NCI-H69 (cell line): ENCODE data around the gene GABARAPL1.
"Not testable (repeated sequence)": the region's sequence is repeated elsewhere in the genome, so short reads cannot be mapped to it uniquely, and the experiment has no call there.

Experiments used
- DNase-seq: peaks from one replicate; lab custom pipeline; 2025; lab: John Stamatoyannopoulos, UW

Gene GABARAPL1

DNA sequence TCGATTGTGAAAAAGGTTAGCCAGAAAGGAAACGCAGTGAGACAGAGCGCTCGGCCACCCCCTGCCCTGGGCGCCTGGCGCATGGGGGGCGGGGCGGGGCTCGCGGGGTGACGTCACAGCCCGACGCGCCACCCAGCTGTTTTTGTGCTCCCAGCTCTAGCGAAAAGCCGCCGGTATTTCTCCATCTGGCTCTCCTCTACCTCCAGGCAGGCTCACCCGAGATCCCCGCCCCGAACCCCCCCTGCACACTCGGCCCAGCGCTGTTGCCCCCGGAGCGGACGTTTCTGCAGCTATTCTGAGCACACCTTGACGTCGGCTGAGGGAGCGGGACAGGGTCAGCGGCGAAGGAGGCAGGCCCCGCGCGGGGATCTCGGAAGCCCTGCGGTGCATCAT, at the start of gene GABARAPL1:
Gene GABARAPL1, plus strand, starts transcription at position 139 of the 393 bp plus-strand sequence. Its CDS starts 253 bp downstream, at position 392.
- peak; percentile 11 for DNase-seq

- DNase-seq, result no peak
Observed at GRCh38 chr12:10163084-10163483, 49.6 kb upstream of the GABARAPL1 start.

- no peak for DNase-seq
Observed at GRCh38 chr12:10165421-10165820, 47.3 kb upstream of the GABARAPL1 start.

GRCh38 chr12:10167599-10167998, 45.1 kb upstream of the GABARAPL1 start:
- DNase-seq, result no peak

DNA sequence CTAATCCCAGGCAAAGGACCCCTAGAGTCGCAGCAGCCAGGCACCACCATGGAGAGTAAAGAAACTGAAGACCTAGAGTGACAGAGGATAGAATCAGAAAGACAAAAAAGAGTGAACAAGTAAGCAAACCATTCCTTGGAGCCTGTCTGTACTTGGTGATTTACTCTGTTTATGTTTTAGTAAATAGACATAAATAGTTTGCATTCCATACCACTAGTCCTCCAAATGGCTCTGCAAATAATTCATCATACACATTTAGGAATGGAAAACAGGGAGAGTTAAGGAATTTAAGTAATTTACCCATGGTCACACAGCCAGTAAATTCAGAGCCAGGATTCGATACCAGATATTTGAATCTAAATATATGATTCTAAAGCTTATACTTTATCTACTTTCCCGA, 43.6 kb upstream of the GABARAPL1 start:
- DNase-seq, result no peak

DNA sequence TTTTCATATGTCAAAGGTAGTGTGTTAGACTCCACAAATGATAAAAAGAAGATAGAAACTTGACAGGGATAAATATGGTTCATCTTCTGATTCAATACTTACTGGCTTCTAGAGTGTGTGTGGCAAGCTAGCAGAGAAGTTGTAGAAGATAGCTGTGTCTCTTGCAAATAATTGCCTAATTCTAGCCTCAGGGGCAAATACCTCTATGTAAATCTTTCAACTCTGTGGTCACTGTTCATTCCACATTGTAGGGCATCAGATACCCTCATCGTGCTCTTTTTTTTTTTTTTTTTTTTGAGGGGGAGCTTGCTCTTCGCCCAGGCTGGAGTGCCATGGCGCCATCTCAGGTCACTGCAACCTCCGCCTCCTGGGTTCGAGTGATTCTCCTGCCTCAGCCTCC, 42.5 kb upstream of the GABARAPL1 start:
- no peak for DNase-seq

- DNase-seq, result no peak
Observed at GRCh38 chr12:10171973-10172728, 40.5 kb upstream of the GABARAPL1 start, which contains the start of gene OLR1. Gene OLR1 (minus strand): TSS chr12:10172132. CDS start chr12:10172077, 55 bp downstream.

- DNase-seq, result no peak
Observed at GRCh38 chr12:10174986-10175614, 37.6 kb upstream of the GABARAPL1 start.

DNA sequence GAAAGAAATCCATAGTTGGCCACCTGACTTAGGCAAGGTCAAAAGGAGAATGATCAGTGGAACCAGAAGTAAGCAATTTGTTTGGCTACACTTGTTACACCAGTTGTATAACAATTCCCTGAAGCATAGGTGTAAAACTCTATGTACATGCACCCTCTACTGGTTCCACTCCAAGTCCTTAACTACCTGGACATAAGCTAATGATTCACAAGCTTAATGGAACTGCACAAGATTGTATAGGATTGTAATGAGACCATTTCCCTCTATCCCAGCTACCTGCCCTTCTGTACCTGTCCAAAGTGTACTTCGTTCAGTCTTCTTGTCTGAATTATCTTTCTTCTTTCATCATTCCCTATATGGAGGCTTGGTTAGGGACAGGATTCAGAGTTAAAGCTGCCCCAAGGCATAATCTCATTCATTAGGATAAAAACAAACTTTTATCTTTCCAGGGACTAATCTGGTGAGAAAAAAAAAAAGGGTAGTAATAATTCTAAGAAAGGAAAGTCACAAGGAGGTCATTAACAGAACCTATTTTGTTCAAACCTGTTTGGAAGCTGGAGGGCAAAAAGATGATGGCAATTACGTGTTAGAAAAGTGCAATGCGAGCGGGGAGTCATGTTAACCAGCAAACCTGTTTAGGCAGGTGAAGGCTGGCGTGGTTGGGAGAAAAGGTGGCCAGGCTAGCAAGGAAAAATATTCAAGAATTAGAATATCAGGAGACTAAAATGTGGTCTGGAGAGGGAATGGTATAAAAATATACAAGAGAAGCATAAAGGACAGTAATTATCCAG, 36.6 kb upstream of the GABARAPL1 start:
- no peak for DNase-seq

DNA sequence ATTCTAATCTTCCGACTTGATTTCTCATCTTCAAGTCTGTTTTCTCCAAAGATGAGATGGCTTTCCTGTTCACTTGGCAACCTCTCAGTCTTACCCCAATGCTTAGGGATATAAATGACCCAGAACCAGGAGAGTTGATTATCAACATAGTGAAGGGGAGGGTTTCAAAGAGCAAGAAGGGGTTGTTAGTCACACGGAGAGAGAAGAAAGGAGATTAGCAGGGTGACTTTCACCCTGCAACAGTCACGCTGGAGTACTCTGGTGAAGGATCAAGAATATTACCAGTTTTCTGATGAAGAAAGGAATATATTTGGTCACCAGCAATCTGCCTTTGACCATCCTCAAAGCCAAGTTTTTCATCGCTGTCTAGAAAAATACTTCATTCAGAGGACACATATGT, 33.9 kb upstream of the GABARAPL1 start, which contains the start of gene TMEM52B:
Gene TMEM52B, plus strand, starts transcription at position 212 of the 400 bp plus-strand sequence. CDS start 543 bp downstream, outside the sequence.
- no peak for DNase-seq

DNA sequence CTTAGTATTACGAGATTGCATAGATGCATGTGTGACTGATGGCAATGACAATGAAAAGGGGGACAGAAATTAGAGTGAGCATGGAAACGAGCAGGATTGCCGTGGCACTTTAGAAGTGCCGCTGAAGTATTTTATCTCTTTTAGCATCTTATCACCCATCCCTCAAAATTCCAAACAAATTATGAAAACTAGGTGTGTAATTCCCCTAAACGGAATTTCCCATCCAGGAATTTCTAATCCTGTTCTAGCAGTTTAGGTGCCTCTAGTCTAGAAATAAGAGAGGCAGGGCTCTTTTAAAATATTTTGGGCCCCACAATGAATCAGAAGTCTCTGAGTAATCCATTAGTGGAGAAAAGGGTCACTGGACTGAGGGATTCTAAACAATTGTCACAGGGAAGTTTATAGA, 32.9 kb upstream of the GABARAPL1 start:
- no peak for DNase-seq

GRCh38 chr12:10182354-10183049, 30.2 kb upstream of the GABARAPL1 start:
- DNase-seq, result no peak

- no peak for DNase-seq
Observed at GRCh38 chr12:10184261-10184843, 28.3 kb upstream of the GABARAPL1 start.

- no peak for DNase-seq
Observed at GRCh38 chr12:10186299-10186698, 26.4 kb upstream of the GABARAPL1 start.

GRCh38 chr12:10186958-10187357, 25.7 kb upstream of the GABARAPL1 start:
- DNase-seq, result not testable (repeated sequence)

- DNase-seq, result no peak
Observed at GRCh38 chr12:10189653-10190052, 23.0 kb upstream of the GABARAPL1 start.

DNA sequence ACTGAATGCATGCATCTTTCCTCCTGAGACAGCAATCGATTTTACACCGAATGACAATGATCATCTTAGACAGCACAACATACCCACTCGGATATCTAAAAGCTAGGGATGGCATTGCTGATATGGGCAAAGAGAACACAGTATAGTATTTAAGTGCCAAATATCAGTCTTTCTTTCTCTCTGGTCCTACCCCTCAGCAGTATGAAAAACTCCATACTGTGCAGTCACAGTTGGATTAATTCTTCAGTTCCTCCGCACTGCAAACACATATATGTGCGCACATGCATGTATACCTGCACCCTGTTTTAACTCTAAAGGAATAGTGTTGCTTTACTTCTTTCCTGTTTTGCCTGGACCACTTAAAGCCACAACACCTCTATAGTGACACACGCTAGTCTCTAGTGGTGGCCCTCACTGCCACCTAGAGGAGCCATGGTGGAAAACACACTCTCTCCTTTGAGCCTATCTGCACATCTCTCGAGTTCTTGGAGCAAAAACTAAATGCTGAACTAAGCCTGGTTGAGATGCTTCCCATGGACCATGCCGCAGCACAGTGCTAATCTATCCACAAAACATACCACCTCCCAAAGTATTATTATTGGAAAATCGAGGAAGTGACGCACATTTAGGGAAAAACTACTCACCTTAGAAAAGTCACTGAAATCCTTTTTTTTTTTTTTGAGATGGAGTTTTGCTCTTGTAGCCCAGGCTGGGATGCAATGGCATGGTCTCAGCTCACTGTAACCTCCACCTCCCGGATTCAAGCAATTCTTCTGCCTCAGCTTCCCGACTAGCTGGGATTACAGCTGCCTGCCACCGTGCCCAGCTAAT, 21.9 kb upstream of the GABARAPL1 start:
- peak; percentile 24 for DNase-seq

DNA sequence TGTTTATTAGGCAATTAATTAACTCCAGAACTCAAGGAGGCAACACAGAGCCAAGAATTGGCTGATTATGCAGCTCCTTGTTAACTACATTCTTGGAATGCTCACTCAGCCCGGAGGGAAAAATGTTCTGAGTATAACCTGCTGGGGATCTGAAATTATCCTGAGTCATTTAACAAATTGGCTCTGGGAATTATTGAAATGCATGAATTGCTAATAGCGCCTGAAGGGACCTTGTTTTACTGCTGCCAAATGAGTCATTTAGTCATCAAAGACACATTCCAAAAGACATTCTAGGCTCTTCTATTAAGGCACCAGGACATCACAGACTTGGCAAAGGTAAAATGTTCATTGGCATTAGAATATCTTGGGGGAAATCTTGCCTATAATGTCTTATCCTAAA, 20.8 kb upstream of the GABARAPL1 start:
- DNase-seq, result no peak

- DNase-seq, result no peak
Observed at GRCh38 chr12:10194160-10194670, 18.5 kb upstream of the GABARAPL1 start.

DNA sequence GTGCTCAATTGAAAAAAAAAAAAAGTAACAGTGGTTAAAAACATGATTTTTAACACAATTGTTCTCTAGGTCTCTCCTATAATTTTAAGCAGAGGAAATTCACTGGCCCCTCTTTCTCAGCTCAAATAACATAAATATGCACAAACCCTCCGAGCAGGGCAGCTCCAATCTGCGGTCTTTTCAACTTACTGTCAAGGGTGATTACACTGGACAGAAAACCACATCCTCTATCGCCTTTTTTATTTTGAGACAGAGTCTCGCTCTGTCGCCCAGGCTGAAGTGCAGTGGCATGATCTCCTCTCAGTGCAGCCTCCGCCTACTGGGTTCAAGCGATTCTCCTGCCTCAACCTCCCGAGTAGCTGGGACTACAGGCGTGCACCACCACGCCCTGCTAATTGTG, 16.5 kb upstream of the GABARAPL1 start:
- DNase-seq, result no peak
